NCI-H2196 treated with DMSO at 0.1 percent for 48 hours (cell line): ENCODE measurements around the gene FADS2.
A peak's percentile ranks its signal among the peaks of the same experiment; 100 is the strongest.
"Not testable (repeated sequence)": the region's sequence is repeated elsewhere in the genome, so short reads cannot be mapped to it uniquely, and the experiment has no call there.

Experiments
- DNase-seq: peaks from one replicate; lab custom pipeline; 2025; ENCODE audit not compliant: unreplicated experiment; lab: John Stamatoyannopoulos, UW

The FADS2 gene

DNA sequence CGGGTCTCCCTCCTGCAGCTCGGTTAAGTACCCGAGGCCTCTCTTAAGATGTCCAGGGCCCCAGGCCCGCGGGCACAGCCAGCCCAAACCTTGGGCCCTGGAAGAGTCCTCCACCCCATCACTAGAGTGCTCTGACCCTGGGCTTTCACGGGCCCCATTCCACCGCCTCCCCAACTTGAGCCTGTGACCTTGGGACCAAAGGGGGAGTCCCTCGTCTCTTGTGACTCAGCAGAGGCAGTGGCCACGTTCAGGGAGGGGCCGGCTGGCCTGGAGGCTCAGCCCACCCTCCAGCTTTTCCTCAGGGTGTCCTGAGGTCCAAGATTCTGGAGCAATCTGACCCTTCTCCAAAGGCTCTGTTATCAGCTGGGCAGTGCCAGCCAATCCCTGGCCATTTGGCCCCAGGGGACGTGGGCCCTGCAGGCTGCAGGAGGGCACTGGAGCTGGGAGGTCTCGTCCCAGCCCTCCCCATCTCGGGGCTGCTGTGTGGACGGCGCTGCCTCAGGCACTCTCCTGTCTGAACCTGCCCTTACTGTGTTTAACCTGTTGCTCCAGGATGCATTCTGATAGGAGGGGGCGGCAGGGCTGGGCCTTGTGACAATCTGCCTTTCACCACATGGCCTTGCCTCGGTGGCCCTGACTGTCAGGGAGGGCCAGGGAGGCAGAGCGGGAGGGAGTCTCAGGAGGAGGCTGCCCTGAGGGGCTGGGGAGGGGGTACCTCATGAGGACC is 38.3 kb downstream of the FADS2 start:
- no peak for DNase-seq

DNA sequence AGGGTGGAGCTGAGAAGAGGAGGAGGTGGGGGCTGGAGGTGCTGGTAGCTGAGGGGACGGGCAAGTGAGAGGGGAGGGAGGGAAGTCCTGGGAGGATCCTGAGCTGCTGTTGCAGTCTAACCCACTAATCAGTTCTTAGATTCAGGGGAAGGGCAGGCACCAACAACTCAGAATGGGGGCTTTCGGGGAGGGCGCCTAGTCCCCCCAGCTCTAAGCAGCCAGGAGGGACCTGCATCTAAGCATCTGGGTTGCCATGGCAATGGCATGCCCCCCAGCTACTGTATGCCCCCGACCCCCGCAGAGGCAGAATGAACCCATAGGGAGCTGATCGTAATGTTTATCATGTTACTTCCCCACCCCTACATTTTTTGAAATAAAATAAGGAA is 38.9 kb downstream of the FADS2 start:
- DNase-seq: no peak

DNA sequence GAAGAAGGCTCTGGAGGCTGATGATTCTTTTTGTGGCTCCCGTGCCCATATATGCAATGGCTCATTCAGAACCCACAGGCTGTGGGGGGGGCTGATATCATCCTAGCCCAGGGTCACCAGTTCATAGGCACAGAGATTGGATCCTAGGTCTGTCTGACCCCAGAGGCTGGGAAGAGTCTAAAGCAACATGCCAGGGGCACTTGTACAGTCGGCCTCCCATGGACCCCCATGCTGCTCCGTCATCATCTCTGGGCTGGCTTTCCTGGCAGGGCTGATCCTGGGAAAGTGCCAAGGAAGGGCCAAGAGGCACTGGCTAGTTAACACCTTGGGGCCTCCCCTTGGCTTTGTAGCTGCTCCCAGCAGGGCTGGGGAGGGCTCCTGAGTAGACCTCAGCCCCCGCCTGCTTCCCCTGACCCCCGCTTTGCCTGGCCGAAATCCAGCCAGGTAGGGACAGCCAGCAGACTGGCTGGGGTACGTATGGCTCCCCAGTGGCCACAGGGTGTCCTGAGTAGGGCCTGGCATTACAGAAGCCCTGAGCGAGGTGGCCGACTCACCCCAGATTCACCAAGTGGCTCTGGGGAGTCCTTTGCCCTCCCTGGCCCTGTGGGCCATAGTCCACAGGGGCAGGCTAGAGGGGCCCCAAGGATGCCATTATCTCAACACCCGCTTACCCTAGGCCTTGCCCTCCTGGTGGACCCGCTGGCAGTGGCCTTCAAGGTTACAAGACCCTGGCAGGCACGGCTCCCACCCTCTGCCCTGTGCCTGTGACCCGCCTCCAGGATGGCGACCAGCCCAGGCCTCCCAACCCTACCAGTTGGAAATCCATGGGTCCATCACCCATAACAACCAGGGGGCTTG is 40.7 kb downstream of the FADS2 start:
- no peak for DNase-seq

DNA sequence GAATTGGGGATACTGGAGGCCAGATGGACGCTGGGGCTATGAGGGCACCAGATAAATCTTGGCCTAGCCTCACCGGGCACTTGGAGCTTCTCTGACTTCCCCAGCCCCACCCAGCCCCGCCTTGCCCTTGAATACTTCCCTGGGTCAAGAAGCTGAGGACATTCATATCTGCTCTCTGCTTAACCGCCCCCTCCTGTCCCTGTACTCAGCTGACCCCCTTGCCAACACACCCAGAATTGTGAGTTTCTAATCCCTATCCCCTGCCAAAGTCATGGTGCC is 41.3 kb downstream of the FADS2 start:
- DNase-seq: no peak

DNA sequence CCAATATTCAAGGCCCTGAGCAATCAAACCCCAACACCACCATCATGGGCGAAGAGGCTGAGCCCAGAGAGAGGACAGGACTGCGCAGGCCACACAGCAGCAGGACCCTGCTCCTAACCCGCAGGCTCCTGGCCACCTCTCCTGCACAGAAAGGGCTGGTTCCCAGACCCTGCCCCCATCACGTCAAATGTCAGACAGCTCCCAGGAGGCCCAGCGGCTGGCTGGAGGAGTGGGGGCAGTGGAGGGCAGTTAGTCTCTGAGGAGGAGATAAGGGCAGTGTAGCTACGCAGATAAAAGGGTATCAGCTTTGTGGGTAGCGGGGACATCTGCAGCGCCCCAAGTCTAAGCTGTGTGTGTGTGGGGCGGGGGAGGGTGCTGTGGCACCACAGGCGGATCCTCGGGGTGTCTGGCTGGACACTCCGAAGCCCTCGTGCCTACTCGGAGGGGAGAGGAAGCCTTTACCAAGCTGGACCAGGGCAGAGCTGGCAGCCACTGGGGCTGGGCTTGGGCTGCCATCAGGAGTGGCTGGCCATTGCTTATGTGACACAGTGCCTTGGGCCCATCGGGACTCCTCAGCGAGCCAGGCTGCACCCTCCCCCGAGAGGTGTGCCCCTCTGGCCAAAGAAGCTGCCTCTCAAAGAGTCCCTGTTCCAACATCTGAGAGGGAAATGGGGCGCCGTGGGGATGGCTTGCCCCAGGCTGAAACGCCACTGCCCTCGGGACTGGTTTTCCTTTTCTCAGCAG is 41.8 kb downstream of the FADS2 start:
- DNase-seq: no peak

DNA sequence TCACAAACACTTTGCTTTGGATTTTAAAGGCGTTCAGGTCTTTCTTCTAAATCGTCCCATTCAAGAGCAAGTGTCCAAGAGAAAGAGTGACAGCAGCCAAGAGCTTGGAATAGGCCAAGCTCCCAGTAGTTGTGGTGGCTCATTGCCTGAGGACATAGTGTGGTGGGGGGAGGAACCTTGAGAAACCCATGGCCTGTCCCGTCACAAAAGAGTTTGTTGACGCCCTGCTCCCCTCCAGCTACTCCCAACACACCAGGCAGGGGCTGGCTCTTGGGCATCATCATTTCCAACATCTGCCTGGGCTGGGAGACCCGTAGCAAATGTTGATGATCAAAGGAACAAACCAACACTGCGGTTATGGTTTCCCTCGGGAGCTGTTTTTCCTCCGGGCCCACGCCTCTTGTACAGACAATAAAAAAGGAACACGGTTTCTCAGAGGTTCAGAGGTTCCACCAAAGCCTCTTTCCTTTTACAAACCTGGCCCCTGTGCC is 42.5 kb downstream of the FADS2 start:
- no peak for DNase-seq

DNA sequence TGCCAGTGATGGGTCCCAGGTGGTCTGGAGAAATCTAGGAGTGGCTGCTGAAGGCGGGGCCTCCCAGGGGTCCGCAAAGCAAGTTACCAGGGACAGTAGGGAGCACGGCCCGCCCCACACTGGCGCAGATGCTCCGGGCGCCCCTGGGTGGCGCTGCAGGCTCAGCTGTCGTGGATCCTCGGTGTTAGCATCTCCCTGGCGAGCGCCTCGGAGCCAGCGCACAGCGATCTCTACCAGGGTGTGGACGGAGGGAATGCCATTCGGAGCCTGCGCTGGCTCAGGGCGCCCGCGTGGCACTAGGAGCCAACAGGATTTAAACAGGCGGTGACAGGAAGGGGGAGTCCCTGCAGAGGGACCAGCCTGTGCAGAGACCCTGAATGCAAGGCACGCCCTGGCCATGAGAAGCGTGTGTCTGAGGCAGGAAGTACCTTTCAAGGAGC is 43.1 kb downstream of the FADS2 start:
- peak; percentile 16 for DNase-seq

DNA sequence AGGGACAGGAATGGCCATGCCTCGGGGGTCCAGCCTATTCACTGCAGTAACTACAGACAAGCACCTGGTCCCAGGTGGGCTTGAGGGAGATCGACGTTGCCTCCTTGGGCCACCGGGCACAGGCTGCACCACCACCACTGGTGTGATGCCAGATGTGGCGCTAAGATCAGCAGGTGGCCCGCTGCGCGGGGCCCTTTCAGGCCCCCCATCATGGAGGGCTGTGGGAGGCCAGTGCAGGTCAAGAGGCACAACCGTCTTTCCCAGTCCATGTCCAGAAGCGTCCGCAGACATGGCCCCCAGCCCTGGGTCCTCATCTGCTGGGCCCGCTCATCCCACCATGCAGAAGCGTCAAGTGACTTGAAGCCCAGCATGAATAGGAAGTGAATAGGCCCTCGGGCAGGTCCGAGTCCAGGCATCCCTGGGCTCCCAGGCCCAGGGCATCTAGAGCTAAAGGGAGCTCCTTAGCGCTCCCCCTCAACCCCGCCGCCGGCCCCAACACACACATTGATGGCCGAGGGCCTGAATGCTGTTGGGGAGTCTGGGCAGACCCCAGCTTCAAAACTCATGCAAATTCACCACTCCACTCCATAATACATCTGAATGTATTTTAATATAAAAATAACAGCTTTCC is 45.0 kb downstream of the FADS2 start:
- no peak for DNase-seq

DNA sequence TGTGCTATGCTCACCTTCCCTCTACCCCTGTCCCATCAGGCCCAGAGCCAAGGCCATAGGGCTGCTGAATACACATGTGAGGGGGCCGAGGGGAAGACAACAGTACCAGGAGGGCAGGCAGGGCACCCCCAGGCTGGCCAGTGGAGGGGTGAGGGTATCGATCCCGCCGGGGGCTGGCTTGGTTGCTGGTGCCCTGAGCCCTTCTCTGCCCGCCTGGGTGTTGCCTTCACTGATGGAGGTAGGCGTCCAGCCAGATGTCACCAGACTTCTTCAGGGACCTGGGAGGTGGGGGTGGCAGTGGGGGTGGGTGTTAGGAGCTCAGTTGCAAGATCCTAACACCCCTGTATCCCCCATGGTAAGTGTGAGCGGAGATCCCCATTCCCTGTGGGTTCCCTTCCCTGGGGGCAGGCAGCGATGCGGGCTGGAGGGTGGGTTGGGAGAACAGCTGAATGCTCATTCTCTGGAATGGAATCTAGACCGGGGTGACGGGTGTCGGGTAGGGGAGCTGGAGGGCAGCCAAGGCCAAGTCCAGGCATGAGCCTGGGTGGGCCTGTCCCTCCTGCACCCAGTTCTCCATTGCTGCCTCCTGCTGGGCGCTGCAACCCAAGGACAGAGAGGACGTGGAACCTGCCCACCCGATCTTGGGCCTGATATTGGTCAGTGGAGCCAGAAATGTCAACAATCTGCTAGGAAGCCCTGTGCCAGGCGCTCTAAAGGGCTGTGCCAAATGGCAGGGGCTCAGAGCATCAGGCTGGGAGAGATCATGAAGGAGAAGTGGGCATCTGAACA is 45.7 kb downstream of the FADS2 start:
- no peak for DNase-seq

DNA sequence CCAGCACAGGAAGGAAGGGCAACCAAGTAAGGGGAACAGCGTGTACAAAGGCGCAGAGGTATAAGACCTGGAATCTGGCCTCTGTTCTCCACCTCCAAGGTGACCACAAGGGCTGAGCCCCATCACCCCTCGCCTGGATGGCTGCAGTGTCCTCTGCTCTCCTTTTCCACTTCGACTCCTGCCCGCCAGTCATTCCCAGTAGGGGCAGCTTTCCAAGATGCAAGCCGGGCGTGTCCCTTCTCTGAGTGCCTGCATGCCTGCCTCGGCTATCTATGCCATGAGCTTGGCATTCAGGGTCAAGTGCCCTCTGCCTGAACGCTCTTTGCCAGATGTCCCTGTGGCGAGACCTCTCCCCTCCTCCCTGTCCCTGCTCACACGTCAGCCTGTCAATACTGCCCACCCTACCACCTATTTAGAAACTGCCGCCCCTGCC is 46.3 kb downstream of the FADS2 start:
- DNase-seq: no peak

DNA sequence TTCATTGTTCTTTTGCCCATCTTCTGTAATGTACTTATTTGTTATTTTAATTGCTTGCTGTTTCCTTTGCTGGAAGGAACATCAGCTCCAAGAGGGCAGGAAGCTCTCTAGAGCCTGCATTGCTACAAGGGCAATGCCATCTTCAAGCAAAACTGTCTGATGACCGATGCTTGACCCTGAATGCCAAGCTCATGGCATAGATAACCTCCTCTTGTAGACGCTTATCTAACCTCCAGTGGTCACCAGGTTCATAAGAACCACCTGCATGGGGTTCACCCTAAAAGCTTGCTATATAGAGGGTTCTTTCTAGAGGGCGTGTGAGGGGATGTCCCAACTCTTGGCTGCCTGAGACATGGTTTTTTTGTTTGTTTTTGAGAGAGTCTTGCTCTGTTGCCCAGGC is 46.8 kb downstream of the FADS2 start:
- DNase-seq: no peak

DNA sequence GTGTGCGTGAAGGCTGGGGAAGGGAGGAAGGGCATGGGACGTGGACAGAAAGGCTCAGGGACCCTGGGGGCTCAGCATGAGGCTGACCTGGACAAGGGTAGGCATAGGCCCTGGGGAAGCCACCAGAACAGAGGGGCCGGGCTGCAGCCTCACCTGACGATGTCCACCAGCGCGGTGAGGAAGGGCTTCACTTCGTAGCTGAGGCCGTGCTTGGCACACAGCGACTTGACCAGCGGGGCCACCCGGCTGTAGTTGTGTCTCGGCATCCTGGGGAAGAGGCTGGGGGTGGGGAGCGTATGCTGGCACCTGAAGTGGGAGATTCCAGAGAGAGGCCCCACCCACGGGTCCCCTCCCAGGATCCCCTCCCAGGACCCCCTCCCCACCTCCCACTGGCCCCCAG is 47.6 kb downstream of the FADS2 start:
- no peak for DNase-seq

DNA sequence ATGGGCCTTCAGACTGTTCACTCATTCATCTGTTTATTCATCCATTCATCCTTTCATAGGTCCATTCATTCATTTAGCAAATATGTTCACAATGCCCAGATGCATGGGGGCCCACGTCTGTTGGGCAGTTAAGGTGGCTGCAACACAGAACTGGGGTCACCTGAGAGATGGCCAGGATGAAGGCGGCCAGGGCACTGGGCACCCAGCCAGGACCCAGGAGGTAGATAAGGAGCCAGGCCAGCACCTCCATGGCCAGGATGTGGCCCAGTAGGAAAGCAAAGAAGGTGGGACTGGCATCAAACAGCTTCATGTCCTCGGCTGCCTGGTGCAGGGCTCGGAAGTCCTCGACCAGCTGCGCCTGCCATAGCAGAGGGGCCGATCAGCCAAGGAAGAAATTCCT is 51.1 kb downstream of the FADS2 start:
- DNase-seq: no peak

DNA sequence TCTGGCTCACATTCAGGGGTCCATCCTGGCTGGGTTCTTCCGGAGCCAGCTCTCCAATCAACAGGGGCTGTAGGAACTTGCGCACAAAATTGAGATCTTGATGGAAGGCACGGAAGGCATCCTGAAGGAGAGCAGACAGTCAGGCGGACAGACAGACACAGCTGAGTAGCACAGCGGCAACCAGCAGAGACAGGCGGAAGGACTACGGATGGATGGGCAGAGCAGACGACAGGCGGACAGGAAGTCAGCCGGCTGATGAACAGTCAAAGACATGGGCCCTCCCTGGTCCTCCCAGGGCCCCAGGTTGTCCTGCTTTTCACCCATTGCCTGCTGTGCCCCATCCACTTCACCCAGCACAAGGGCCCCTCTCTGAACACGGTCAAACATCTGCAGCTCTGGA is 51.9 kb downstream of the FADS2 start:
- DNase-seq: no peak

DNA sequence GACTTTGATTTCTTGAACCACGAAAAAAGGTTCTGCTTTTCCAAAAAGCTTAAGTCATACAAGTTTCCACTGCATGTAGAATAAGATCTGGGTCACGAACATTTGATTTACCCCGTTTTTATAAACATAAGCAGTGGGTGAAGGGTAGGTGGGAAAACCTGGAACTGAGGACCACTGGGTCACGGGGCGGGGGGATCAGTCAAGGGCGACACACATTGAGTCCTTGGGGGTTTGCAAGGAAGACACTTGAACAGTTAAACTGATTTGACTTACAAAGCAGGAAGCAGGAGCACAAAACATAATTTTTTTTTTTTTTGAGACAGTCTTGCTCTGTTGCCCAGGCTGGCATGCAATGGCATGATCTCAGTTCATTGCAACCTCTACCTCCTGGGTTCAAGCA is 52.4 kb downstream of the FADS2 start:
- DNase-seq: no peak

DNA sequence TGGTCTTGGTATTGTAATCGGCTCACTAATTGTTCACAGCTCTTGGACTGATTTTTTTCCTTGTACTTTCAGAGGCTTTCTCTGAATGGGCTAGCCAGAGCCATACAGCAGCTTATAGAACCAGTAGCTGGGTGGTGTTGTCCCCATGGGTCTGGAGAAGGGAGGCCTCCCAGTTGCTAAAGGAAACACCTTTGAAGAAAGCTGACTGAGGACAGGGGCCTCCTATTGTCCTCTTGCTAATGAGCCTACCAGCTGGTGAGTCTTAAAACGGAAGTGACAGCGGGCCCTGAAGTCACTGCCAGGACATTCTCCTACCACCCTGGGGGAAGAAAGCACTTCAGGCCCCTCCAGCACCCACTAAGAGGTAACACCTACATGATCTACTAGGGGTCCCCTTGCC is 53.3 kb downstream of the FADS2 start:
- DNase-seq: no peak

DNA sequence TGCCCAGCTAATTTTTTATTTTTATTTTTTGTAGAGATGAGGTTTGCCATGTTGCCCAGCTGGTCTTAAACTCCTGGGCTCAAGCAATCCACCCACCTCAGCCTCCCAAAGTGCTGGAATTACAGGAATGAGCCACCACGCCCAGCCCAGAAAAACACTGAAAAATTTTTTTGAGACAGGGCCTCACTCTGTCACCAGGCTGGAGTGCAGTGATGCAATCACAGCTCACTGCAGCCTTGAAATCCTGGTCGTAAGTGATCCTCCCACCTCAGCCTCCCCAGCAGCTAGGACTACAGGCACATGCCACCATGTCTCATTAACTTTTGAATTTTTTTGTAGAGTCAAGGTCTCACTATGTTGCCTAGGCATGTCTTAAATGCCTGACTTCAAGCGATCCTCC is 54.2 kb downstream of the FADS2 start:
- not testable (repeated sequence) for DNase-seq

DNA sequence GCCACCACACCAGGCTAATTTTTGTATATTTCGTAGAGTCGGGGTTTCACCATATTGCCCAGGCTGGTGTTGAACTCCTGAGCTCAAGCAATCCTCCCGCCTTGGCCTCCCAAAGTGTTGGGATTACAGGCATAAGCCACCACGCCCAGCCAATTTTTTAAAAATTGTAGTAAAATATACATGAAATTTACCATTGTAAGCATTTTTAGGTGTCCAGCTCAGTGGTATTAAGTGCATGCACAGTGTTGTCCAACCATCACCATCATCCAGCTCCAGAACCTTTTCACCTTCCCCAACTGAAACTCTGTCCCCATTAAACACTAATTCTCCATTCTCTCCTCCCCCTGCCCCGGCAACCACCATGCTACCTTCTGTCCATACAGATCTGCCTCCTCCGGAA is 54.8 kb downstream of the FADS2 start:
- no peak for DNase-seq

DNA sequence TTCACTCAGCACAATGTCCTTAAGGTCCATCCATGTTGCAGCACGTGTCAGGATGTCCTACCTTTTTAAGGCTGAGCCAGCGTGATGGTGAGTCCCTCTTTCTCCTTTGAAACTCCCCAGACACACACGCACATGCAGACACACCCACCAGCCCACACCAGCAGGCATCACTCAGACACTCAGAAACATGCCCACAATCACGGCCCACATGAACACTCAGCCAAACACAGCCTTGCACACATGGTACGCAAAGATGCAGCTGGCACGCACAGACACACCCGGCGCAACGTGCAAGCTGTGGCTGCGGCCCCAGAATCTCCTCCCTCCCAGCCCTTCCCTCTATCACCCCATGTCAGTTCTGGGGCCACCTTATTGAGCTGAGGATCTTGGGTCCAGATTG is 55.2 kb downstream of the FADS2 start:
- DNase-seq: no peak

DNA sequence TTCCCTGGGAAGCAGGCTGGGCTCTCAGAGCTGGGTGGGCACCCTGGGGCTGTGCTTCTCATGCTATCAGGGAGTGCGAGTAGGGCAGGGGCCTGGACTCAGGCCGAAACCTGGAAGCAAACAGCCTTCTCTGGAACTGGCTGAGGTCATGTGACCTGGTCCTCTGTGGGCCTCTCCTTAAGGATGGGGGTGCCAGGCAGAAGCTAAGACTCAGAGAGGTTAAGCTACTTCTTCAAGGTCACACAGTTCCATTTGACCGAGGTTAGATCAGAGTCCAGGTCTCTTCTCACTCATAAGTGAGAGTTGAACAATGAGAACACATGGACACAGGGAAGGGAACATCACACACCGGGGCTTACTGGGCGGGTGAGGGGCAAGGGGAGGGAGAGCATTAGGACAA is 55.8 kb downstream of the FADS2 start:
- DNase-seq: no peak
